ENCODE results near the gene PPP1R1A. TPM values are rescaled to one million over a fixed set of nuclear protein-coding genes. Genes with fewer than 3 reads are reported as not detected.

The PPP1R1A gene
- total RNA-seq, 2 experiments from 2014 or later, result not detected

GRCh38 chr12:54605138-54605970 is 16.9 kb upstream of the PPP1R1A start:
- ChIA-PET CTCF (ENCODE audit: unreplicated experiment) (no interaction called here), POLR2A (no interaction called here)
- Histone ChIP-seq H3K4me3 (ENCODE audit: low read depth, low read length, poor library complexity, severe bottlenecking) (no peak overlapping the region), H3K79me2 (ENCODE audit: insufficient read depth, low read depth, low read length) (no peaks in the 10 kb centered on the region), H3K9me2 (ENCODE audit: insufficient read depth, low read length) (no peaks in the 10 kb centered on the region), H3K4me2 (ENCODE audit: low read length) (no peak overlapping the region), H3K4me1 (ENCODE audit: insufficient read depth, low read length, poor library complexity, severe bottlenecking) (no peaks in the 10 kb centered on the region), H2AFZ (ENCODE audit: low read length) (no peak overlapping the region), H3K9me3 (ENCODE audit: low read length) (no peaks in the 10 kb centered on the region), H3K27ac (ENCODE audit: low read depth, low read length, poor library complexity, severe bottlenecking) (no peak overlapping the region), H4K20me1 (ENCODE audit: insufficient read depth, low read length) (no peaks in the 10 kb centered on the region), H3K36me3 (ENCODE audit: insufficient read depth, low read length) (no peaks in the 10 kb centered on the region)
- no TSS peak for BruUV-seq (replicated peaks)
- intact Hi-C loops (cut with micrococcal nuclease; ENCODE audit: unreplicated experiment), result no loop called here
- TF ChIP-seq CTCF (conservative IDR thresholded peaks at IDR 0.05; ENCODE audit: low read length), result no peak
- no peak for TF ChIP-seq EZH2phosphoT487 (IDR thresholded peaks at IDR 0.05; ENCODE audit: borderline replicate concordance, low read depth, low read length)
- DNase-seq (ENCODE audit: low spot score), result no peak

DNA sequence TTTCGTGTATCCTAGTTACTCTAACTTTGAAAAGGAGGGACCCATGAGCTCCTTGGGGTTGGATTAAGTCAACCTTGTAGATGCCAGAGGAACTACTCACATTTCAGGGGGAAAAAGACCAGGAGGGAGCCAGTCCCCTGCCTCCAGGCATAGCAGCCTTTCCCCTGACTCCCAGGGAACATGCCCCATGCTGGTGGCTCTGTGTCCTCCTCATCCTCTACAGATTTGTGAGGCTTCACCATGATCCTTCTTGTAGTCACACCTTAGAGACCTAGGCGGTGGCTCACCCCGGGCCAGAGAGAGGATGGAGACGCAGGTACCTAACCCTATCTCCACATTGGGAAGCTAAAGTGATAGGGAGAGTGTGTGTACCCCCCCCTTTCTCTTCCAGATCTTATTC is 16.0 kb upstream of the PPP1R1A start:
- intact Hi-C loops (cut with micrococcal nuclease; ENCODE audit: unreplicated experiment), result no loop called here
- no TSS peak for BruUV-seq (replicated peaks)
- Histone ChIP-seq H3K9me3 (ENCODE audit: low read length) (no peaks in the 10 kb centered on the region), H3K27ac (ENCODE audit: low read depth, low read length, poor library complexity, severe bottlenecking) (no peak overlapping the region), H3K4me1 (ENCODE audit: insufficient read depth, low read length, poor library complexity, severe bottlenecking) (no peaks in the 10 kb centered on the region), H4K20me1 (ENCODE audit: insufficient read depth, low read length) (no peaks in the 10 kb centered on the region), H3K36me3 (ENCODE audit: insufficient read depth, low read length) (no peaks in the 10 kb centered on the region), H2AFZ (ENCODE audit: low read length) (no peak overlapping the region), H3K4me2 (ENCODE audit: low read length) (no peak overlapping the region), H3K9me2 (ENCODE audit: insufficient read depth, low read length) (no peaks in the 10 kb centered on the region), H3K4me3 (ENCODE audit: low read depth, low read length, poor library complexity, severe bottlenecking) (no peak overlapping the region), H3K79me2 (ENCODE audit: insufficient read depth, low read depth, low read length) (no peaks in the 10 kb centered on the region)
- ChIA-PET POLR2A (no interaction called here), CTCF (ENCODE audit: unreplicated experiment) (no interaction called here)
- no peak for DNase-seq (ENCODE audit: low spot score)
- TF ChIP-seq CTCF (conservative IDR thresholded peaks at IDR 0.05; ENCODE audit: low read length) (no peak), EZH2phosphoT487 (IDR thresholded peaks at IDR 0.05; ENCODE audit: borderline replicate concordance, low read depth, low read length) (no peak)

DNA sequence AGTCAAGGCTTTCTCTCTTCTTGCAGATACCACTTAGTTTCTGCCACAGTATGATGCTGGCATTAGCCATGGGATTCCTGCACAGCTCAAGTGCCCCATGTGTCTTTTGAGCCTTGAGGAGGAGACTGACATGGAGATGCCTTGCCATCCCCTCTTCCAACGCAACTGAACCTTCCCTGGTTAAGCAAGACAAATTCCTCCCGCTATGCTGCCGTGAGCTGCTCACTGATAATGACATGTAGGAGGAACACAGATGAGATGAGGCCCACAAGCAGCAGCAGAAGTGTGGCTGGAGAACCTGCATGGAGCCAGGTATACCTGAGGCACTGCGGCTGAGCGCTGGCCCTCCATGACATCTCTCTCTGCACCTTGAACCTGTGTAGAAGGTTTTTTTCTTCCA is 15.4 kb upstream of the PPP1R1A start:
- Histone ChIP-seq H3K9me2 (ENCODE audit: insufficient read depth, low read length) (no peaks in the 10 kb centered on the region), H3K4me1 (ENCODE audit: insufficient read depth, low read length, poor library complexity, severe bottlenecking) (no peaks in the 10 kb centered on the region), H3K4me2 (ENCODE audit: low read length) (no peak overlapping the region), H3K4me3 (ENCODE audit: low read depth, low read length, poor library complexity, severe bottlenecking) (no peak overlapping the region), H2AFZ (ENCODE audit: low read length) (no peak overlapping the region), H3K9me3 (ENCODE audit: low read length) (no peaks in the 10 kb centered on the region), H3K79me2 (ENCODE audit: insufficient read depth, low read depth, low read length) (no peaks in the 10 kb centered on the region), H3K36me3 (ENCODE audit: insufficient read depth, low read length) (no peaks in the 10 kb centered on the region), H4K20me1 (ENCODE audit: insufficient read depth, low read length) (no peaks in the 10 kb centered on the region), H3K27ac (ENCODE audit: low read depth, low read length, poor library complexity, severe bottlenecking) (no peak overlapping the region)
- CTCF ChIA-PET (ENCODE audit: unreplicated experiment), result no interaction called here
- no TSS peak for BruUV-seq (replicated peaks)
- intact Hi-C loops (cut with micrococcal nuclease; ENCODE audit: unreplicated experiment), result no loop called here
- no peak for DNase-seq (ENCODE audit: low spot score)
- TF ChIP-seq EZH2phosphoT487 (IDR thresholded peaks at IDR 0.05; ENCODE audit: borderline replicate concordance, low read depth, low read length) (no peak), CTCF (conservative IDR thresholded peaks at IDR 0.05; ENCODE audit: low read length) (no peak)
- POLR2A ChIA-PET, result interaction anchor here (0.5 kb wide), 1 partner anchor 40 kb away, joined by 5 read pairs; no protein-coding TSS in a partner anchor

Data from OCI-LY7 (cell line).